Measurements from ENCODE around the gene PAX5.

GRCh38 chr9:36878986-36879982 is 154.8 kb downstream of the PAX5 start:
- TF ChIP-seq CTCF (conservative IDR thresholded peaks at IDR 0.05) (no peak), EZH2 (IDR thresholded peaks at IDR 0.05; ENCODE audit: low read depth) (no peak)
